ENCODE data around the gene TBCE. TPM values are rescaled to one million over a fixed set of nuclear protein-coding genes. Genes with fewer than 3 reads are reported as not detected.

The TBCE gene
- total and polyA plus RNA-seq, 9 of the 15 experiments (the other 6 are each of a cell fraction or from before 2014, with no cell fraction given) = 52.6 to 92.1 (median 82.1) TPM

DNA sequence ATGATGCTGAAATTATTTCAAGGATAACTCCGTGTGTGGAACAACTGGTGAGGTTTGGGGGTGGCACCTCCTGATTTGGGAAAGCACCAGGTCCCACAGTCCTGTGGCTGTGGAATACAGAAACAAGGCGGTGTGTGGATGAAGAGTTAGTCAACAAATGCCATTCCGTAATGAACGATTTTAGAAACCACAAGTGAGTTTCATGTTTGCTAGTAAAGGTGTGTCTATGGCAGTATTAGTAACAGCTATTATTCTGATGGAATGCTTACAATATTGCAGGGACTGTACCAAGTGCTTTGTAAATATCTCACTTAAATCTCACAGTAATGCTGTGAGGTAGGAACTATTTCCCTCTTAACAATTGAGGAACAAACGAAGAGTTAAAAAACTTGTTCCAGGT is 83.2 kb downstream of the TBCE start:
- in situ Hi-C loops (cut with MboI) = no loop called here
- H3K79me2 ChIP-seq (ENCODE audit: control insufficient read depth, insufficient read depth, low read length) = no peaks in the 10 kb centered on the region
- H3K27ac ChIP-seq (ENCODE audit: extremely low read depth, low read depth, low read length) = peak overlapping the region; percentile 14; the same call in 2 of the 3 replicates
- no peaks in the 10 kb centered on the region for H3K27me3 ChIP-seq (ENCODE audit: control insufficient read depth in 2 of 2, insufficient read depth in 2 of 2, low read length in 2 of 2)
- no peaks in the 10 kb centered on the region for H4K20me1 ChIP-seq (replicated peaks; ENCODE audit: control insufficient read depth, insufficient read depth, low read length)
- peak; percentile 7; the same call in 2 of the 3 replicates for ATAC-seq
- peaks cover 86% of the 10 kb centered on the region for H3K36me3 ChIP-seq (ENCODE audit: control insufficient read depth, insufficient read depth, low read length)
- BruUV-seq (replicated peaks) = no TSS peak
- intact Hi-C loops (cut with micrococcal nuclease) = no loop called here
- peak; percentile 24; the same call in 1 of the 2 replicates for TF ChIP-seq POLR2A (conservative IDR thresholded peaks at IDR 0.05)
- TF ChIP-seq, protein P1, sequence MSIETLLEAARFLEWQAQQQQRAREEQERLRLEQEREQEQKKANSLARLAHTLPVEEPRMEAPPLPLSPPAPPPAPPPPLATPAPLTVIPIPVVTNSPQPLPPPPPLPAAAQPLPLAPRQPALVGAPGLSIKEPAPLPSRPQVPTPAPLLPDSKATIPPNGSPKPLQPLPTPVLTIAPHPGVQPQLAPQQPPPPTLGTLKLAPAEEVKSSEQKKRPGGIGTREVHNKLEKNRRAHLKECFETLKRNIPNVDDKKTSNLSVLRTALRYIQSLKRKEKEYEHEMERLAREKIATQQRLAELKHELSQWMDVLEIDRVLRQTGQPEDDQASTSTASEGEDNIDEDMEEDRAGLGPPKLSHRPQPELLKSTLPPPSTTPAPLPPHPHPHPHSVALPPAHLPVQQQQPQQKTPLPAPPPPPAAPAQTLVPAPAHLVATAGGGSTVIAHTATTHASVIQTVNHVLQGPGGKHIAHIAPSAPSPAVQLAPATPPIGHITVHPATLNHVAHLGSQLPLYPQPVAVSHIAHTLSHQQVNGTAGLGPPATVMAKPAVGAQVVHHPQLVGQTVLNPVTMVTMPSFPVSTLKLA (conservative IDR thresholded peaks at IDR 0.05) = no peak
- TF ChIP-seq, protein P2, sequence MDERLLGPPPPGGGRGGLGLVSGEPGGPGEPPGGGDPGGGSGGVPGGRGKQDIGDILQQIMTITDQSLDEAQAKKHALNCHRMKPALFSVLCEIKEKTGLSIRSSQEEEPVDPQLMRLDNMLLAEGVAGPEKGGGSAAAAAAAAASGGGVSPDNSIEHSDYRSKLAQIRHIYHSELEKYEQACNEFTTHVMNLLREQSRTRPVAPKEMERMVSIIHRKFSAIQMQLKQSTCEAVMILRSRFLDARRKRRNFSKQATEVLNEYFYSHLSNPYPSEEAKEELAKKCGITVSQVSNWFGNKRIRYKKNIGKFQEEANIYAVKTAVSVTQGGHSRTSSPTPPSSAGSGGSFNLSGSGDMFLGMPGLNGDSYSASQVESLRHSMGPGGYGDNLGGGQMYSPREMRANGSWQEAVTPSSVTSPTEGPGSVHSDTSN (CRISPR knock-in tag; IDR thresholded peaks at IDR 0.05; ENCODE audit: low read depth) = no peak
- TF ChIP-seq, protein P2 (tag; conservative IDR thresholded peaks at IDR 0.05; ENCODE audit: low read depth) = no peak
- peaks cover 0 to 6% of the 10 kb centered on the region in 2 experiments; a peak in 3 of 5 replicates for H3K4me1 ChIP-seq (replicated peaks in 1 of 2; ENCODE audit: control insufficient read depth in 2 of 2, insufficient read depth in 2 of 2, low read length in 2 of 2)
- CTCF ChIA-PET (ENCODE audit: low intra/inter-chr PET ratio) = no interaction called here
- POLR2A ChIA-PET = interaction anchor here (0.7 to 1.1 kb wide), 3 partner anchors 11 to 115 kb away, joined by 3 to 5 read pairs (median 5); partner anchors contain the start of gene B3GALNT2
- DNase-seq (ENCODE audit: extremely low read depth in 1 of 4, low spot score in 3 of 4) = no peak
- no peak overlapping the region for H3K4me3 ChIP-seq
- 67% methylated on average over 5 of the region's 5 CpGs for WGBS (ENCODE audit: insufficient coverage, low coverage, missing lambda C conversion rate)
- H3K9me1 ChIP-seq (ENCODE audit: control insufficient read depth, insufficient read depth, low read length) = no peaks in the 10 kb centered on the region
- H3K9me3 ChIP-seq (replicated peaks; ENCODE audit: control insufficient read depth, insufficient read depth, low read depth, low read length) = no peaks in the 10 kb centered on the region
- no peak for FAIRE-seq
- H2AFZ ChIP-seq (ENCODE audit: low read depth, low read length) = peak overlapping the region; percentile 13; the same call in 1 of the 2 replicates
- no peak overlapping the region for H3K9ac ChIP-seq (ENCODE audit: insufficient read depth in 1 of 2, low read depth in 2 of 2, low read length in 2 of 2)
- no peak overlapping the region for H3K4me2 ChIP-seq (ENCODE audit: insufficient read depth, low read length)
